Smooth muscle cell (in vitro differentiated cells): Measurements from ENCODE around the gene RAP1GAP2. TPM values are rescaled to one million over a fixed set of nuclear protein-coding genes. Genes with fewer than 3 reads are reported as not detected.

Experiments used
- DNase-seq: peaks from one replicate; lab custom pipeline; 2025; ENCODE audit not compliant: unreplicated experiment; lab: John Stamatoyannopoulos, UW
- H2AFZ ChIP-seq: fragments of 200-600 bp; sonication (generic); 2 replicates; pipeline ENCODE4 v1.6.0; 2016; ENCODE audit warnings: antibody characterized with exemption, low read depth, mild to moderate bottlenecking
- H3F3A ChIP-seq: fragments of 200-600 bp; sonication (generic); 2 replicates; pipeline ENCODE4 v1.6.0; 2017; ENCODE audit warnings: antibody characterized with exemption, low read depth
- H3K27ac ChIP-seq: fragments of 200-600 bp; sonication (generic); 2 replicates; pipeline ENCODE4 v1.5.1; 2016; ENCODE audit warnings: low read depth, mild to moderate bottlenecking
- H3K27me3 ChIP-seq: fragments of 200-600 bp; sonication (generic); 2 replicates; pipeline ENCODE4 v1.6.1; 2016; ENCODE audit warnings: low read depth, mild to moderate bottlenecking
- H3K36me3 ChIP-seq: fragments of 200-600 bp; sonication (generic); 2 replicates; pipeline ENCODE4 v1.5.1; 2016; ENCODE audit warnings: low read depth
- H3K4me1 ChIP-seq: fragments of 200-600 bp; sonication (generic); 2 replicates; pipeline ENCODE4 v1.5.1; 2016; ENCODE audit warnings: low read depth
- H3K4me2 ChIP-seq: fragments of 200-600 bp; sonication (generic); 2 replicates; pipeline ENCODE4 v1.6.0; 2016; ENCODE audit warnings: mild to moderate bottlenecking
- H3K4me3 ChIP-seq: fragments of 200-600 bp; sonication (generic); 2 replicates; pipeline ENCODE4 v1.5.1; 2016; ENCODE audit warnings: mild to moderate bottlenecking
- H3K79me2 ChIP-seq: fragments of 200-600 bp; sonication (generic); 2 replicates; pipeline ENCODE4 v1.6.0; 2016; ENCODE audit warnings: low read depth, mild to moderate bottlenecking
- H3K9ac ChIP-seq: fragments of 200-600 bp; sonication (generic); 2 replicates; pipeline ENCODE4 v1.6.0; 2016; ENCODE audit warnings: low read depth
- H3K9me3 ChIP-seq: fragments of 200-600 bp; sonication (generic); replicated peaks from 2 replicates; pipeline ENCODE4 v1.5.1; 2016; ENCODE audit warnings: low read depth
- H4K20me1 ChIP-seq: fragments of 200-600 bp; sonication (generic); 2 replicates; pipeline ENCODE4 v1.6.0; 2016; ENCODE audit warnings: low read depth
- CTCF ChIP-seq: fragments of 200-600 bp; sonication (generic); IDR thresholded peaks from 2 replicates; pipeline ENCODE4 v1.5.1; 2017; ENCODE audit warnings: borderline replicate concordance, mild to moderate bottlenecking, antibody characterized with exemption; ENCODE audit not compliant: insufficient read depth, poor library complexity, severe bottlenecking
- WGBS: methylation state at CpG from one replicate; pipeline ENCODE4 v1.1.7; 2016; ENCODE audit warnings: low lambda C conversion rate; 5-methylcytosine and 5-hydroxymethylcytosine counted together
- polyA plus RNA-seq: library from polyadenylated mRNA; unstranded; fragments of >200 nt; fragmentation: Nextera tagmentation; extraction: Ambion mirVana; gene quantifications from 2 replicates; pipeline ENCODE4 v1.2.1, GENCODE V29; 2016
- total RNA-seq: library from RNA; depleted of rRNA; stranded (reverse); fragments of >200 nt; gene quantifications from 2 replicates; pipeline ENCODE4 v1.2.3, GENCODE V29; 2014

Gene RAP1GAP2
- total and polyA plus RNA-seq, 2 experiments from 2014 or later, result 0.31 to 0.99 TPM

GRCh38 chr17:2903193-2903974 lies 107.1 kb downstream of the RAP1GAP2 start:
- no peak for DNase-seq
- Histone ChIP-seq H3F3A (no peaks in the 10 kb centered on the region), H3K27ac (no peak overlapping the region), H3K4me1 (no peaks in the 10 kb centered on the region), H3K79me2 (no peaks in the 10 kb centered on the region), H3K4me2 (no peak overlapping the region), H3K27me3 (no peaks in the 10 kb centered on the region), H3K4me3 (no peak overlapping the region), H3K9me3 (no peaks in the 10 kb centered on the region), H2AFZ (no peak overlapping the region), H3K9ac (no peak overlapping the region), H4K20me1 (no peaks in the 10 kb centered on the region), H3K36me3 (no peaks in the 10 kb centered on the region)
- 93% methylated on average over 8 of the region's 8 CpGs for WGBS
- TF ChIP-seq CTCF, result no peak

GRCh38 chr17:2904135-2904534 lies 107.9 kb downstream of the RAP1GAP2 start:
- H4K20me1 ChIP-seq, result no peaks in the 10 kb centered on the region
- no peak overlapping the region for H2AFZ ChIP-seq
- no peaks in the 10 kb centered on the region for H3K79me2 ChIP-seq
- H3K27ac ChIP-seq, result no peak overlapping the region
- no peaks in the 10 kb centered on the region for H3K9me3 ChIP-seq
- no peaks in the 10 kb centered on the region for H3K4me1 ChIP-seq
- DNase-seq, result no peak
- no peaks in the 10 kb centered on the region for H3F3A ChIP-seq
- H3K4me2 ChIP-seq, result no peak overlapping the region
- no peaks in the 10 kb centered on the region for H3K36me3 ChIP-seq
- no peaks in the 10 kb centered on the region for H3K27me3 ChIP-seq
- H3K4me3 ChIP-seq, result no peak overlapping the region
- TF ChIP-seq CTCF, result no peak
- H3K9ac ChIP-seq, result no peak overlapping the region
- WGBS, result 84% methylated on average over 16 of the region's 16 CpGs

- Histone ChIP-seq H3K9ac (no peak overlapping the region), H3K4me3 (no peak overlapping the region), H3K79me2 (no peaks in the 10 kb centered on the region), H3K36me3 (no peaks in the 10 kb centered on the region), H3K27ac (no peak overlapping the region), H3K4me1 (no peaks in the 10 kb centered on the region), H2AFZ (no peak overlapping the region), H3K4me2 (no peak overlapping the region), H4K20me1 (no peaks in the 10 kb centered on the region), H3K9me3 (no peaks in the 10 kb centered on the region), H3K27me3 (no peaks in the 10 kb centered on the region), H3F3A (no peaks in the 10 kb centered on the region)
- no peak for TF ChIP-seq CTCF
- DNase-seq, result no peak
- WGBS, result 87% methylated on average over 13 of the region's 13 CpGs
These were observed 109.0 kb downstream of the RAP1GAP2 start for GRCh38 chr17:2905269-2905668.
